Central memory CD8-positive, alpha-beta T cell (primary cell): ENCODE results near the gene EHMT1.
A peak's percentile ranks its signal among the peaks of the same experiment; 100 is the strongest.

Experiments used
- ATAC-seq: fragments of 150-1000 bp; cut with Tn5 transposase; replicated peaks from 2 replicates; pipeline ENCODE4 v1.10.0; 2022; ENCODE audit warnings: mild to moderate bottlenecking, moderate FRiP score, moderate number of reproducible peaks; ENCODE audit not compliant: poor library complexity, severe bottlenecking; ENCODE audit errors: extremely low read depth
- DNase-seq, 2 donors: peaks; one replicate each; pipeline ENCODE4 v3.0.0; 2021; ENCODE audit warnings: low spot score in 2 of 2
- H3K27ac Mint-ChIP-seq: one replicate; pipeline ENCODE4 v1.8.0; 2022; ENCODE audit warnings: low read depth, mild to moderate bottlenecking, moderate library complexity, mixed read lengths
- H3K27me3 Mint-ChIP-seq: one replicate; pipeline ENCODE4 v1.8.0; 2022; ENCODE audit warnings: mixed read lengths
- H3K36me3 Mint-ChIP-seq: one replicate; pipeline ENCODE4 v1.8.0; 2022; ENCODE audit warnings: mild to moderate bottlenecking, moderate library complexity, mixed read lengths; ENCODE audit not compliant: insufficient read depth
- H3K4me1 Mint-ChIP-seq: one replicate; pipeline ENCODE4 v1.8.0; 2022; ENCODE audit warnings: mixed read lengths
- H3K4me3 Mint-ChIP-seq: one replicate; pipeline ENCODE4 v1.8.0; 2022; ENCODE audit warnings: mild to moderate bottlenecking, moderate library complexity, mixed read lengths
- H3K9me3 Mint-ChIP-seq: one replicate; pipeline ENCODE4 v1.8.0; 2022; ENCODE audit warnings: mixed read lengths

The EHMT1 gene

GRCh38 chr9:137647096-137647714, 28.4 kb downstream of the EHMT1 start:
- peaks cover 27% of the 10 kb centered on the region for H3K36me3 Mint-ChIP-seq

GRCh38 chr9:137648396-137648795, 29.6 kb downstream of the EHMT1 start:
- H3K27ac Mint-ChIP-seq, result no peak overlapping the region
- H3K4me1 Mint-ChIP-seq, result peaks cover 46% of the 10 kb centered on the region
- no peak for ATAC-seq
- no peak overlapping the region for H3K4me3 Mint-ChIP-seq
- no peaks in the 10 kb centered on the region for H3K27me3 Mint-ChIP-seq
- no peak for DNase-seq
- peaks cover 27% of the 10 kb centered on the region for H3K36me3 Mint-ChIP-seq
- H3K9me3 Mint-ChIP-seq, result no peaks in the 10 kb centered on the region

More at GRCh38 chr9:137647096-137647714, 28.4 kb downstream of the EHMT1 start:
- Mint-ChIP-seq H3K4me3 (peak overlapping the region; percentile 1), H3K9me3 (no peaks in the 10 kb centered on the region), H3K27me3 (no peaks in the 10 kb centered on the region), H3K27ac (peak overlapping the region; percentile 45), H3K4me1 (peaks cover 54% of the 10 kb centered on the region)
- ATAC-seq (no peak), DNase-seq (no peak)

GRCh38 chr9:137649553-137649952, 30.7 kb downstream of the EHMT1 start:
- Mint-ChIP-seq H3K27ac (peak overlapping the region; percentile 53), H3K9me3 (no peaks in the 10 kb centered on the region), H3K36me3 (peaks cover 26% of the 10 kb centered on the region), H3K27me3 (no peaks in the 10 kb centered on the region), H3K4me3 (peak overlapping the region; percentile 41), H3K4me1 (peaks cover 40% of the 10 kb centered on the region)
- ATAC-seq, result no peak
- DNase-seq, result no peak

DNA sequence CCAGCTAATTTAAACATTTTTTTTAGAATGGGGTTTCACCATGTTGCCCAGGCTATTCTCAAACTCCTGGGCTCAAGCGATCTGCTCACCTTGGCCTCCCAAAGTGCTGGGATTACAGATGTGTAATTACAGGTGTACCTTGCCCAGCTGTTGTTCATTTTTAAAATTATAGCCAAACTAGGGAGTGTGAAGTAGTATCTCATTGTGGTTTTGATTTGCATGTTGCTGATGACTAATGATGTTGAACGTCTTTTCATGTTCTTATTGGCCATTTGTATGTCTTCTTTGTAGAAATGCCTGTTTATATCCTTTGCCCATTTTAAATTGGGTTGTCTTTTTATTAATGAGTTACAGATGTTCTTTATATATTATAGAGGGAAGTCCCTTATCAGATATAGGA, 31.5 kb downstream of the EHMT1 start:
- ATAC-seq, result peak; percentile 28
- no peaks in the 10 kb centered on the region for H3K9me3 Mint-ChIP-seq
- H3K4me3 Mint-ChIP-seq, result no peak overlapping the region
- peaks cover 40% of the 10 kb centered on the region for H3K4me1 Mint-ChIP-seq
- H3K27me3 Mint-ChIP-seq, result no peaks in the 10 kb centered on the region
- peak overlapping the region; percentile 64 for H3K27ac Mint-ChIP-seq
- peaks cover 27% of the 10 kb centered on the region for H3K36me3 Mint-ChIP-seq
- no peak for DNase-seq

GRCh38 chr9:137650779-137651178, 32.0 kb downstream of the EHMT1 start:
- no peaks in the 10 kb centered on the region for H3K9me3 Mint-ChIP-seq
- ATAC-seq (no peak), DNase-seq (no peak)
- no peak overlapping the region for H3K4me3 Mint-ChIP-seq
- peaks cover 40% of the 10 kb centered on the region for H3K4me1 Mint-ChIP-seq
- no peaks in the 10 kb centered on the region for H3K27me3 Mint-ChIP-seq
- H3K27ac Mint-ChIP-seq, result peak overlapping the region; percentile 64
- H3K36me3 Mint-ChIP-seq, result peaks cover 29% of the 10 kb centered on the region

- H3K4me1 Mint-ChIP-seq, result peaks cover 28% of the 10 kb centered on the region
Observed at GRCh38 chr9:137656416-137656815, 37.6 kb downstream of the EHMT1 start.

DNA sequence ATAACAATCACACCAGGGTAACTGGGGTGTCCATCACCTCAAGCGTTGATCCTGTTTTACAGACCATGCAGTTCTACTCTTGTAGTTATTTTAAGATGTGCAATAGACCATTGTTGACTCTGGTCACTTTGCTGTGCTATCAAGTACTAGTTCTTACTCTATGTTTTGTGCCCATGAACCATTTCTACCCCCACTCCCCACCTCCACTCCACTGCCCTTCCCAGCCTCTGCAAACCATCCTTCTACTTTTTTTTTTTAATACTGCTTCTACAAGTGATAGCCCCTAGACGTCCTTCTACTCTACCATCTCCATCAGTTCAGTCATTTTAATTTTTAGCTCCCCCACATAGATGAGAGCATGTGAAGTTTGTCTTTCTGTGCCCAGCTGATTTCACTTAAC, 38.8 kb downstream of the EHMT1 start:
- ATAC-seq, result no peak
- H3K4me1 Mint-ChIP-seq, result peaks cover 22% of the 10 kb centered on the region
- no peaks in the 10 kb centered on the region for H3K9me3 Mint-ChIP-seq
- DNase-seq, result no peak
- no peaks in the 10 kb centered on the region for H3K27me3 Mint-ChIP-seq
- peaks cover 18% of the 10 kb centered on the region for H3K36me3 Mint-ChIP-seq
- H3K27ac Mint-ChIP-seq, result peak overlapping the region; percentile 60
- no peak overlapping the region for H3K4me3 Mint-ChIP-seq

More at GRCh38 chr9:137656416-137656815, 37.6 kb downstream of the EHMT1 start:
- no peak for ATAC-seq
- H3K27ac Mint-ChIP-seq, result no peak overlapping the region
- H3K4me3 Mint-ChIP-seq, result no peak overlapping the region
- no peak for DNase-seq
- H3K9me3 Mint-ChIP-seq, result no peaks in the 10 kb centered on the region
- H3K27me3 Mint-ChIP-seq, result no peaks in the 10 kb centered on the region
- peaks cover 19% of the 10 kb centered on the region for H3K36me3 Mint-ChIP-seq

DNA sequence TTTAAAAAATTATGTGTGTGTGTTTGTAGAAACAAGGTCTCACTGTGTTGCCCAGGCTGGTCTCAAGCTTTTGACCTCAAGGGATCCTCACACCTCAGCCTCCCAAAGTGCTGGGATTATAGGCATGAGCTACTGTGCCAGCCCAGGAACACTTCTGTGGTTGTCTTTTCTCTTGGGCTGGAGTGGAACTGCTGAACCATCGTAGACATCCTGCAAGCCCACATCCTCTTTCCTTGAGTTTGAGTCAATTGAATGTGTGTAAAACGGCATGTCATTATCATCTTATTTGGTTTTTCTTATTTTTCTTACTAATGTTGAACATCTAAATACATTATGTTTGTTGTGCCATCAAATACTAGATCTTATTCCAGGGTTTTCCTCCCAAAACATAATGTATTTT, 40.0 kb downstream of the EHMT1 start:
- H3K27ac Mint-ChIP-seq, result no peak overlapping the region

GRCh38 chr9:137660144-137660543, 41.3 kb downstream of the EHMT1 start:
- Mint-ChIP-seq H3K4me1 (peaks cover 40% of the 10 kb centered on the region), H3K9me3 (no peaks in the 10 kb centered on the region), H3K27ac (no peak overlapping the region), H3K4me3 (no peak overlapping the region), H3K27me3 (no peaks in the 10 kb centered on the region), H3K36me3 (peaks cover 16% of the 10 kb centered on the region)
- no peak for DNase-seq
- ATAC-seq, result no peak

More for the DNA sequence above, 40.0 kb downstream of the EHMT1 start:
- no peak for DNase-seq
- ATAC-seq, result no peak
- Mint-ChIP-seq H3K4me1 (peaks cover 30% of the 10 kb centered on the region), H3K27me3 (no peaks in the 10 kb centered on the region), H3K9me3 (no peaks in the 10 kb centered on the region), H3K4me3 (no peak overlapping the region), H3K36me3 (peaks cover 16% of the 10 kb centered on the region)

DNA sequence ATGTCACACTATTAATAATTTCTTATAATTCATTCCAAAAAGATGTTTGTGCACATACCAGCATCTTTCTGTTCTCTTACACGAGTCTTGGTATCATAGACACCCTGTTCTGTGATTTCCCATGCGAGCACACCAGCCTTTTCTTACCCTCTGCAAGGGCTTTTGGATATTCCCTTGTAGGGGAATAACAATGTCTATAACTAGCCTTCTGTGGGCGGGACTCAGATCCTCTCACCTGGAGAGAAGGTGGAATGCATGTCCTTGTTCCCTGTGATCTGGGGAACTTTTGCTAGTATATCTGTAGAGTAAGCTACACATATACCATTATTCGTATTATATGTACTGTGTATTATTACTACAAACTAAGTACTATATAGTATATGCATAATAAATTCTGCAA, 44.8 kb downstream of the EHMT1 start:
- H3K27me3 Mint-ChIP-seq, result no peaks in the 10 kb centered on the region
- DNase-seq (no peak), ATAC-seq (no peak)
- no peak overlapping the region for H3K27ac Mint-ChIP-seq
- H3K9me3 Mint-ChIP-seq, result no peaks in the 10 kb centered on the region
- H3K36me3 Mint-ChIP-seq, result peaks cover 16% of the 10 kb centered on the region
- peaks cover 39% of the 10 kb centered on the region for H3K4me1 Mint-ChIP-seq
- H3K4me3 Mint-ChIP-seq, result no peak overlapping the region

DNA sequence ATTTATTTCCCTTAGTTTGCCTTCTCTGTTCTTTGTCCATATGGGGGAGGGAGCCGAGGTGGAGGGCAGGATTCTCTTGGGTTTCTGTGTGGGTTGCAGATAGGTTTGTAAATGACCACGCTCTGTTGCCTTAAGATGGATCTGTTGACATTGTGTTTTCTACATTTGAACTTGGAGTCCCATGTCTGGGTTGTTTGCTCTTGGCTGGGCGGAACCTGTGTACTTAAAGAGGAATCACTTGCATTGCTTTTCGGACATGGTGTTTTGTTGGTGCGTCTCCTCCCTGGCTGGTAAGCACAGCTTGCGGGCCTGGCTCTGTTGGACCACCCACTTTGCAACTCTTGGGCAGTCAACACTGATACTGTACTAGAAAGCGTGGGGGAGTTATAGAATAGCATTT, 45.9 kb downstream of the EHMT1 start:
- Mint-ChIP-seq H3K4me1 (peaks cover 49% of the 10 kb centered on the region), H3K27me3 (no peaks in the 10 kb centered on the region), H3K36me3 (peaks cover 17% of the 10 kb centered on the region), H3K4me3 (no peak overlapping the region), H3K27ac (peak overlapping the region; percentile 78), H3K9me3 (no peaks in the 10 kb centered on the region)
- ATAC-seq, result no peak
- no peak for DNase-seq

DNA sequence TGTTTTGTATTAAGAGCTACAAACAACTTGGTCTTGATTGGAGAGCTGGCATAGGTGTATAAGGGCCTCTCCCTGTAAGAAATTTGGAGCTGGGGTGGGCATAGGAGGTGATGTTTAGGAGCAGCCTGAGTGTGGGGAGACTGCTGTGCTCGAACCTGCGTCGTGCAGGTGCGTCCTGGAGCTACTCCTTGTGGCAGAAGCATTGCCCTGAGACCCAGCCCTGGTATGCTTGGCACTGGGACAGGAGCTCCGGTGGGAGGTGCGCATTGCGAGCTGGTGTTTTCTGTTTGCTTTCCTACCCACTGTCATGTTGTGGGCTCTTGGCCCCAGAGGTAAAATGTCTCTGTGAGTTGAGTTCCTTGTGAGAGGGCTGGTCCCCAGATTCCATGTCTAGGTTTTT, 46.4 kb downstream of the EHMT1 start:
- H3K4me3 Mint-ChIP-seq, result no peak overlapping the region
- peaks cover 16% of the 10 kb centered on the region for H3K36me3 Mint-ChIP-seq
- peaks cover 50% of the 10 kb centered on the region for H3K4me1 Mint-ChIP-seq
- DNase-seq (no peak), ATAC-seq (no peak)
- no peaks in the 10 kb centered on the region for H3K27me3 Mint-ChIP-seq
- no peaks in the 10 kb centered on the region for H3K9me3 Mint-ChIP-seq
- H3K27ac Mint-ChIP-seq, result peak overlapping the region; percentile 78

DNA sequence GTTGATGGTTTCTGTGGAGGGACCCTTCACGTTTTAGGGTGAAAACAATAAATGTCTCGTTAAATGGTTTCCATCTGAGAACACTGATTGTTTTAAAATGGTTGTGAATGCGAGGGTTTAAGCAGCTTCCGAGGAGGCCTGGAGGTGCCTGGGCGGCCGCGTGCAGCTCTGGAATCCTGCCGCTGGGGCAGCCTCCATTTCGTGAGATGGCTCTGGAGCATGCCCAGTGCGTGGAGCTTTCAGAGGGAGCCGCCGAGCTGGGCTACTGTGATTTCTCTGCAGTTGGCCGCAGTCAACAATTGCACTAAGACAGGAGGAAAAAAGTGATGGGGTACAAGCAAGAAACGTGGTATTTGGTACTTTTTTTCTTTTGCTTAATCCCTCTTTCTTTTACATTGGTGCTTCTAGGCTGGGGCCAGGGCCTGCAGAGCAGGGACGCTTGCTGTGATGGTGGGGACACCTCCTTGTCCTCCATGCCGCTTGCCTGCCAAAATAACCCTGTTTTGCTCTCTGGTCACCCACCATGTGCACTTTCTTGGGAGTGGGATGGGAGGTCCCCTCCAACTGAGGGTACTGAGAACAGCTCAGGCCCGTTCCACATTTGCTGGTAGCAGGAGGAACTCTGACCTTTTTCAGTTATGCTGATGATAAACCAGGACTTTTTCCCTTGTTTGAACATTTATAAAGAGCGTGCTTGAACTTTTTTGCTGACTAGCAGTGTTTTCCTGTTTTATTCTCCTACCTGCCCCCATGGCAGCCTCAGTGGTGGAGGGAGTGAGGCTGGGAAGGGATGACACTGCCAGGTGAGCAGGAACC, 47.1 kb downstream of the EHMT1 start:
- Mint-ChIP-seq H3K4me3 (no peak overlapping the region), H3K27me3 (no peaks in the 10 kb centered on the region), H3K27ac (no peak overlapping the region), H3K9me3 (no peaks in the 10 kb centered on the region), H3K36me3 (peaks cover 16% of the 10 kb centered on the region), H3K4me1 (peaks cover 54% of the 10 kb centered on the region)
- ATAC-seq, result no peak
- no peak for DNase-seq
